Left forelimb (tissue), 1 donor: Measurements from ENCODE around the gene ZNF14.
A peak's percentile ranks its signal among the peaks of the same experiment; 100 is the strongest.
"Not testable (repeated sequence)": the region's sequence is repeated elsewhere in the genome, so short reads cannot be mapped to it uniquely, and the experiment has no call there.

Experiments
- DNase-seq: peaks from one replicate; pipeline ENCODE4 v3.0.0-alpha.2; 2018; ENCODE audit warnings: low spot score

The ZNF14 gene

DNA sequence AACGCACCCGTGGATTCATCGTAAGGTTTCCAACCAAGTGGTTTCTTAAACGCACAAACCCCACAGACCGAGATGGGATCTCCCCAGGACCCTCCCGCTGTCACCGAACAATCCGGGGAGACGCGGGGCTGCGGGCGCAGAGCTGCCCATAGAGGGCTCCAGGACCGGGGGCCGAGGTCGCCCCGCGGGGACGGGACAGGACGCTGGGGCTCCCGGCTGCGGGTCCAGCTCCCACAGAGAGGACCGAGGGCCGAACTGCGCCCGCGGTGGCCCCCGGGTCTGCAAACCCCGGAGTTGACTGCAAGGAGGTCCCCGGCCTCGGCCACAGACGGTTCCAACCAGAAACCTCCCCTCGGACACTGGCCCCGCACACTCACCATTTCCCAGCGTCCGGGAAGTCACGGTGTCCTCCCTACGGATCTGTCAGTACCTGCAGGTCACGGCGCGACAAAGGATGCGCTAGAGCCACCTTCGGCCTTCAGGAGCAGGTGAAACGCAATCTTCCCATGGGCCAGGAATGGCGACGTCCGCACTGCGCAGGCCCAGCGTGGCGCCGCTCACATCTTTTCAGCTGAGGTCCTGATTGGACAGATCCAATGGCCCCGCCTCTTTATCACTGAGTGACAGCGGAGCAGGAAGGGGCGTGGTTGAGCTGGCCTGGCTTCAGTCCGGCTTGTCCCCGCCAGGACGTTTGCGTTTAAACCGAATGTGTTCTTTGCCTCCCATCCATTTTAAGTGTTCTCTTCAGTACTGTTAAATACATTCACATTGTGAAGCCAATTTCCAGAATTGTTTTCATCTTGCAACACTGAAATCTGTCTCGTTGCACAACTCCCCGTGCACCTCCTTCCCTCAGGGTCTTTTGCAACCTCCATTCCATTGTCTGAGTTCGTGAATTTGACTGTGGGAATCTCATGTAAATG is at the start of gene ZNF14:
Gene ZNF14, minus strand, starts transcription at position 534 of the 923 bp plus-strand sequence. Its CDS starts 154 bp downstream, at position 380.
- peak; percentile 92 for DNase-seq

DNA sequence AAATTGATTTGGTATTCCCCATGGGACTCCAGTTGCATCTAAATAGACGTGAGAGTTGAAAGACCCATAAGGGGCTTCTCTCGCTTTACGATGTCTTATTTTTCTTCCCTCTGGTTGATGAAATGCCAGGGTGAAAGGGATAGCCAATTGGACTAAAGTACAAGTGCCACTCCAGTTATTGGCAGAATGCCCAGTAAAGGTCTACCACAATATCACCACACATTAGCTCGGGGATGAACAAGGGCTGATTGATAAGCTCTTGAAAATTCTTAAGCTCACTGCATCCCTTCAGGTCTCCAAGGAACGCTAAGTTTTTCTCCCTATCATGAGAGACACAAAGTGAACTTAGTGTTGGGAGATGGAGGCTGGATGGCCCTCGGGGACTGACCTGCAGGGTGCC is 48.9 kb upstream of the ZNF14 start:
- not testable (repeated sequence) for DNase-seq

DNA sequence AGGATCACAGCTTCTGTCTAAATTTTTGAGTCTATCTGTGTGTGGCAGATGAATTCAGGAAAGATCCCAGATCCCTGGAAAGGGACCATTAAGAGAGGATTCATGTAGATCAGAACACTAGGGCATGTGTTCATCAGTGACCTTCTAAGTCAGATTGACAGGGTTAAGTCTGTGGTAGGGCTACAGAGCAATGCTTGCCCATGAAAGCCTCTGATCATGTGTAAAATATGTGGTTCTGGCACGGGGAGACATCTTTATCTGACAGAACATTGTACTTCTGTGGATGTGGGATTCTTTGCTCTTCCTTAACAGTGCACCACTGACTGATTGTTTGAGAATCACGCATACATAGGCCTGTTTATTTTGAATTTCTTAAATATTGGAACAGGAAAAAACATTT is 45.8 kb upstream of the ZNF14 start:
- DNase-seq = no peak

DNA sequence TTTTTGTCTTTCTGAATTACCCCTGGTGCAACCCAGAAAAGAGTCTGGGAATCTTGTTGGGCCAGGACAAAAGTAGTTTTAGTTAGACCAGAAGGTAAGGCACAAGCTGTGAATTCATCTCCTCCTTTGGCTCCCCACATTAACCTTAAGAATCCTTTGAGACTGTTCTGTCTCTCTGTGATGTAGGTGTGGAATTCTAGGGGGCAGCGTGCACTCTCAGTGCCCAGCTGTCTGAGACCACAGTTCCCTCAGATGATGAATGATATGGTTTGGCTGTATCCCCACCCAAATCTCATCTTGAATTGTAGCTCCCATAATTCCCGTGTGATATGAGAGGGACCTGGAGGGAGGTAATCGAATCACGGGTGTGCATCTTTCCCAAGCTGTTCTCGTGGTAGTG is 44.8 kb upstream of the ZNF14 start:
- DNase-seq = no peak

- peak; percentile 96 for DNase-seq
Observed at GRCh38 chr19:19776206-19777008, 43.5 kb upstream of the ZNF14 start.

DNA sequence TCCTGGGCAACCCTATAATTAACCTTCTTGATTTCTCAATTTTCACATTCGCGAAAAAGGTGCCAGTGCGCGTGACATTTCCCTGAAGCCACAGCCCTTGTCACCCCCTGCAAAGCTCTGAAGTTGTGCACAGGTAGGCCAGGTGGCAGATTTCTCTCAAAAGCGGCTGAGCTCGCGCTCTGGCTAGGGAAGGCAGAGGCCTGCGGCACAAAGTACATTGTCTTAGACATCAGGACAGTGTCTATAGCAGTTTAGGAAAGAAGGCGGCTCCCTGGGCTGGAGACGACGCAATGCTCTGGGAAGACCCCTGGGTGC is 42.9 kb upstream of the ZNF14 start:
- DNase-seq = no peak

- DNase-seq = no peak
Observed at GRCh38 chr19:19774354-19775033, 41.6 kb upstream of the ZNF14 start.

GRCh38 chr19:19771963-19772362 is 39.1 kb upstream of the ZNF14 start:
- DNase-seq = not testable (repeated sequence)

DNA sequence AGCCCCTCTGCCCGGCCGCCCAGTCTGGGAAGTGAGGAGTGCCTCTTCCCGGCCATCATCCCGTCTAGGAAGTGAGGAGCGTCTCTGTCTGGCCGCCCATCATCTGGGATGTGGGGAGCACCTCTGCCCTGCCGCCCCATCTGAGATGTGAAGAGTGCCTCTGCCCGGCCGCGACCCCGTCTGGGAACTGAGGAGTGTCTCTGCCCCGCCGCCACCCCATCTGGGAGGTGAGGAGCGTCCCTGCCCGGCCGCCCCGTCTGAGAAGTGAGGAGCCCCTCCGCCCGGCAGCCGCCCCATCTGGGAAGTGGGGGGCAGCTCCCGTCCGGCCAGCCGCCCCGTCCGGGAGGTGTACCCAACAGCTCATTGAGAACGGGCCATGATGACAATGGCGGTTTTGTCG is 37.1 kb upstream of the ZNF14 start:
- not testable (repeated sequence) for DNase-seq

GRCh38 chr19:19758164-19758563 is 25.3 kb upstream of the ZNF14 start:
- no peak for DNase-seq

DNA sequence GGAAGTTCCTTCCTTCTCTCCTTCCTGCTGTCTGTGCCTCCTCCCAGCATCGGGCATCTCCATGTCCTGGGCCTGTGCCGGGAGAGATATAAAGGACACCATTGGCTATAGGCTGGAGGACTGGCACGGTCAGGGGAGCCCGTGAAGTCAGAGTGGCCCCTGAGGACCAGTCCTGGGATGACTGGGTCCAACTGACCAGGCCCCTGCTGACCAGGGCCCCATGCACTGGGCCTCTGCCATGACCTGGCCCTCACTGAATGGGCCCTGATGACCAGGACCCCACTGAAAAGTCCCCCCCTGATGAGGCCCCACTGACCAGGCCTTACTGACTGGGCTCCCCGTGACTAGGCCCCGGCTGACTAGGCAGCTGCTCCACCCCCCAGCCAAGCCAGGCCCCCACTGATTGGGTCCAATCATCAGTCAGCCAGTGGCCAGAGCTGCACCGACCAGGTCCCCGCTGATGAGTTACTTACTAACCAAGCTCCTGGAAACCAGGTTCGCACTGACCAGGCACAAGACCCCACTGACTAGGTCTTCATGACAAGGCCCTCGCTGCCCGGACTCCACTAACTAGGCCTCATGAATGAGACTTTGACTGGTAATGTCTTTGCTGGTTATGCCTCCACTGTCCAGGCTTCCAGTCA is 20.0 kb upstream of the ZNF14 start:
- no peak for DNase-seq

DNA sequence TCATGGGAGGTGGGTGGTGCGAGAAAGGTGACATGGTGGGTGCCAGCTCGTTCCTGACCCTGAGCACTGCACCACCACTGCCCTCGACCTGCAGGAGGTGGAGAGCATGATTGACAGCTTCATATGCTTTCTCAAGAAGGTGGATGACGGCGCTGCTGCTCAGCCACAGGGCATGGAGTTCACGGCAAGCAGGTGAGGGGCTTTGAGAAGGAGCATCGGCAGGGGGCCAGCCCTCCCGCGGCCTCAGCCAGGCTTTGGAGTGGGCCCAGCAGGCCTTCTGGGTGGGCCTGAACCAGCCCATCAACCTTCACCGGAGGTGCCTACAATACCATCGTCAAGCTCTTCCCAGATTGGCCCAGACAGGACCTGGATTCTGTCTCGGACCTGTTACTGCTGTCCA is 18.9 kb upstream of the ZNF14 start:
- no peak for DNase-seq

- no peak for DNase-seq
Observed at GRCh38 chr19:19750842-19751790, 18.2 kb upstream of the ZNF14 start.

DNA sequence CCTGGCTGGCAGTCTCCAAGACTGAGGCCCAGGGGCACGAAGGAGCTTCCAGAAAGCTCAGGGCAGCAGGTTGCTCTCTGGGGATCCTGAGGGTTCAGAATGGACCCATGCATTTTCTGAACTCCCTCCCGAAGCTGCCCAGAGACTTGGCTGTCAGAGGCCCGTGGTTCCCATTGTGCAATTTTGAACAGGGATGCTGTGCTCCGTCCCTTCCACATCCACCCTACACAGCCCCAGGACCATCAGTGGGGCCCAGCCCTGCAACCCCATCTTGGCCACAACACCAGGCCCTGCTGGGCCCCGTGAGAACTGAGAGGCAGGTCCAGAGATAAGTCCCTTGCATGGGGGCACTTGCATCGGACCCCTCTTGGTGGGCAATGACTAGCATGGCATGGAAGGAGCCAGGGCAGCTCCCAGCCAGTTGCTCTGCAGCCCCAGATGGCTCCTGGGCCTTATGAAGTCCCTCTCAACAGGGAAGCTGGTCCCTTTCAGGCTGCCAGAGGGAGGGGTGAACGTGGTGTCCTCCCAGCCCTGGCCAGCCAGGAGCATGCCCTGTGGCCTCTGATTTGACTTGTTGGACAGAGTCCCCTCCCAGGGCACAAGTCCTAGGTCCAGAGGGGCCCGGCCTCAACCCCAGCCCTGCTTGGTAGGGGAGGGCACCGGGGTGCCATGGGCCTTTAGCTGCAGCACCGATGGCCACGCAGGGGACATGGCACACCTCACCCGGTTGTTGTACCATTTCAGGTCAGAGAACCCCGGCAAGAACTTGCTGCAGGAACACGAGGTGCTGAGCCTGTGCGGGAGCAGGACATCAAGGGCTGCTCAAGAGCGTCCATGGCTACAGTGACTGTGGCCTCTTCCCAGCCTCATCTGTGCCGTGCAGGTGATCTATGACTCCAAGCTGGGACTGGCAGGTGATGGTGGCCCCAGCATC is 17.3 kb upstream of the ZNF14 start:
- no peak for DNase-seq

GRCh38 chr19:19749117-19749907 is 16.4 kb upstream of the ZNF14 start:
- peak; percentile 64 for DNase-seq

DNA sequence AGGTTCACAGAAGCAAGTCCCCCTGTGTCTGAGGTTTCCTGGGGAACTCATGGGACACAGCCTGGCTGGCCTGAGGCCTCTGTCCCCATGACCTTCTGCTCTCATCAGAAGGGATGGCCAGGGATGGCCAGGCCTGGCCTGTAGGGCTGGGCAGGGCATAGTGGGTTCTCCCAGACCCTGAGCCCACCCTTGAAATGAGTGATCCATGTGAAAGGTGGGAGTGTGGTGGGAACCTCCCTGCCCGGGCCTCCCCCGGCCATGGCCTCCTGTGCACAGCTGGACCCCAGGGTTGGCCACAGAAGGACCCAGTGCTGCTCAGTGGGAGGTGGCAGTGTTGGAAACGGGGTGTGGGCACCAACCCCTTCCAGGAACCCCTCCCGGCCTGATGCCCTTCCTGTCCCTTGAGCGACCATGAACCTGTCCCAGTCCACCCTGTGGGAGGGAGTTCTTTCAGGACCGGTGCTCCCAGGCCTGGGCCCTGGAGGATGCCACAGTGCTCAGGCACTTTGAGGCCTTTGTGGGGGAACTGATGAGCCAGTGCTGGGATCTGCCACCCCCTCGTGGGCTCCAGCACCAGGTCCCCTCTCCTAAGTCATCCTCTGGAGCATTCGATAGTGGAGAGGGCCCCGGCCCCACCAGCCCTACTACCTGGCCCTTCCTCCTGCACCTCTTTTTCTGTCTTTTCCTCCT is 15.5 kb upstream of the ZNF14 start:
- DNase-seq = no peak

- no peak for DNase-seq
Observed at GRCh38 chr19:19747357-19748220, 14.7 kb upstream of the ZNF14 start.
